Prostate gland (tissue), 2 donors: ENCODE data around the gene SPATA3. TPM values are rescaled to one million over a fixed set of nuclear protein-coding genes. Genes with fewer than 3 reads are reported as not detected.

Source experiments
- DNase-seq: peaks from one replicate; pipeline ENCODE4 v3.0.0-alpha.2; 2019; ENCODE audit warnings: low spot score
- H3K27ac ChIP-seq, 2 donors: fragments of 200-600 bp; sonication (generic); 2 replicates each; pipeline ENCODE4 v1.5.1; 2017 to 2019
- H3K27me3 ChIP-seq: fragments of 200-600 bp; sonication (generic); replicated peaks from 2 replicates; pipeline ENCODE4 v1.5.1; 2019; ENCODE audit not compliant: insufficient read depth
- H3K36me3 ChIP-seq, 2 donors: fragments of 200-600 bp; sonication (generic); 1 replicate in 1 of 2; 2 replicates in 1 of 2; pipeline versions ENCODE4 v1.5.1 to v1.8.1; 2017 to 2019
- H3K4me1 ChIP-seq: fragments of 200-600 bp; sonication (generic); replicated peaks from 2 replicates; pipeline ENCODE4 v1.5.1; 2019
- H3K4me3 ChIP-seq, 2 donors: fragments of 200-600 bp; sonication (generic); 2 replicates each; pipeline ENCODE4 v1.5.1; 2017 to 2019
- H3K9me3 ChIP-seq: fragments of 200-600 bp; sonication (generic); 2 replicates; pipeline ENCODE4 v1.5.1; 2017
- POLR2A ChIP-seq: fragments of 450-650 bp; IDR thresholded peaks from one replicate; pipeline ENCODE4 v1.6.1; 2016; ENCODE audit warnings: antibody characterized with exemption, mild to moderate bottlenecking
- POLR2AphosphoS5 ChIP-seq: sonication (generic); formaldehyde crosslinking; IDR thresholded peaks from one replicate; pipeline ENCODE4 v1.6.1; 2017; ENCODE audit warnings: antibody characterized with exemption
- WGBS: methylation state at CpG from one replicate; pipeline ENCODE4 v1.1.5; 2018; 5-methylcytosine and 5-hydroxymethylcytosine counted together
- intact Hi-C: fragments of 100-400 bp; cut with DNase I; formaldehyde crosslinking; loops from one replicate; pipeline ENCODE4 v1.14.2; 2022
- total RNA-seq, 2 donors: library from RNA; depleted of rRNA; stranded (reverse); fragments of >200 nt; gene quantifications; one replicate each; pipeline ENCODE4 v1.1.0, GENCODE V29; 2016
- TF ChIP-seq, protein P1 (sequence below), 4 experiments: fragments of 200-600 bp in 2 of 4; fragments of 450-650 bp in 2 of 4; sonication (generic) in 2 of 4; IDR thresholded peaks; 1 replicate in 3 of 4; 2 replicates in 1 of 4; pipeline ENCODE4 v1.5.1; 2016 to 2019; ENCODE audit warnings: antibody characterized with exemption in 4 of 4, mild to moderate bottlenecking in 2 of 4, moderate library complexity in 2 of 4

Gene SPATA3
- total RNA-seq, 2 donors from 2014 or later, result 1.8 TPM; not detected in 1

DNA sequence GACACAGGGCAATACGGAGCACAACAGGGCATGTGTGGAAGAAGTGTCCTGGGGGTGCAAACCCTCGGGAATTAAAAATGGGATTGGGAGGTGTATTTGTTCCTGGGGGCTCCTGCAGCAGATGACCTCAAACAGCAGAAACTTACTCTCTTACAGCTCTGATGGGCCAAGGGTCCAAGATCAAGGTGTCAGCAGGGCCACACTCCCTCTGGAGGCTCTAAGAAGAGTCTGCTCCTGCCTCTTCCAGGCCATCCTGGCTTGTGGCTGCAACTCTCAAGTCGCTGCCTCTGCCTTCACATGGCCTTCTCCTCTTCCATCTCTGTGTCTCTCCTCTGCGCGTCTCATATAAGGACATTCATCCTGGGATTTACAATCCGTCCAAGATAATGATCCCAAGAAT is 12.4 kb upstream of the SPATA3 start:
- Histone ChIP-seq H3K4me3 (no peak overlapping the region), H3K27ac (no peak overlapping the region), H3K4me1 (no peaks in the 10 kb centered on the region), H3K27me3 (no peaks in the 10 kb centered on the region), H3K9me3 (no peaks in the 10 kb centered on the region), H3K36me3 (no peaks in the 10 kb centered on the region)
- DNase-seq, result no peak
- 95% methylated on average over 6 of the region's 6 CpGs for WGBS
- intact Hi-C loops, result no loop called here
- TF ChIP-seq, protein P1, sequence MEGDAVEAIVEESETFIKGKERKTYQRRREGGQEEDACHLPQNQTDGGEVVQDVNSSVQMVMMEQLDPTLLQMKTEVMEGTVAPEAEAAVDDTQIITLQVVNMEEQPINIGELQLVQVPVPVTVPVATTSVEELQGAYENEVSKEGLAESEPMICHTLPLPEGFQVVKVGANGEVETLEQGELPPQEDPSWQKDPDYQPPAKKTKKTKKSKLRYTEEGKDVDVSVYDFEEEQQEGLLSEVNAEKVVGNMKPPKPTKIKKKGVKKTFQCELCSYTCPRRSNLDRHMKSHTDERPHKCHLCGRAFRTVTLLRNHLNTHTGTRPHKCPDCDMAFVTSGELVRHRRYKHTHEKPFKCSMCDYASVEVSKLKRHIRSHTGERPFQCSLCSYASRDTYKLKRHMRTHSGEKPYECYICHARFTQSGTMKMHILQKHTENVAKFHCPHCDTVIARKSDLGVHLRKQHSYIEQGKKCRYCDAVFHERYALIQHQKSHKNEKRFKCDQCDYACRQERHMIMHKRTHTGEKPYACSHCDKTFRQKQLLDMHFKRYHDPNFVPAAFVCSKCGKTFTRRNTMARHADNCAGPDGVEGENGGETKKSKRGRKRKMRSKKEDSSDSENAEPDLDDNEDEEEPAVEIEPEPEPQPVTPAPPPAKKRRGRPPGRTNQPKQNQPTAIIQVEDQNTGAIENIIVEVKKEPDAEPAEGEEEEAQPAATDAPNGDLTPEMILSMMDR (IDR thresholded peaks at IDR 0.05), result no peak
- TF ChIP-seq POLR2AphosphoS5 (no peak), POLR2A (no peak)

DNA sequence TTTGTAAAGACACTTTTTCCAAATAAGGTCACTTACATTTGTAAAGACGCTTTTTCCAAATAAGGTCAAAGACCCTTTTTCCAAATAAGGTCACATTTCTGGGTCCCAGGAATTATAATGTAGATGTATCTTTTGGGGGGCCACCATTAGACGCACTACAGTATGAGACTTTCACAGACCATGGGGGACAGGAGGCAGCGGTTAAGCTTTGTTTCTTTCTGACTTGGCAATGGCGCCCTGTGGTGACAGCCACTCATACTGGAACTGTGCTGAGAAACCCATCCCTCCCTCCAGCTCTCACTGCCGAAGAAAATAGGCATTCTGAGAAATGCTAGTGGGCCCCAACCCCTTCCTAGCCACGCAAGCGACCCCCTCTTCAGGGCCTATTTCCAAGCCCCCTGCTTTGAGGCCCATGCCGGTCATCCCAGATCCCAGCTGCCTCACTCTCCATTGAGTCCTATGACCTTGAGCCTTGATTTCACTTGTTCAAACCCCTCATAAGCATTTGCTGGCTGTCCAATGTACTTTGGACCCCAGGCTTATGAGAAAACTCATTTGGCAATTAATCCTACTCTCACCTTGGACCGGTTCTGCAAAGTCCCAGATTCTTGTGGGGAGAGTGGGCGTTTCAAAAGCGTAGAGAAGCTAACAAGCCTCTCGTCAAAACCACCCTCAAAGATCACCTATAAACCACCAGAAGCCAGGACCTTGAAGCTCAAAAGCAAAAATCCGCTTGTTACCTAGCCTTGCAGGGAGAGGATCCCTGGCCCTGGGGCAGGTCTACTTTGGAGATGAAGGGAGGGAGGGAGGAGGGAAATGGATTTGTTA is 11.3 kb upstream of the SPATA3 start:
- no peak for DNase-seq
- 90% methylated on average over 13 of the region's 13 CpGs for WGBS
- Histone ChIP-seq H3K4me3 (no peak overlapping the region), H3K27me3 (no peaks in the 10 kb centered on the region), H3K4me1 (no peaks in the 10 kb centered on the region), H3K36me3 (no peaks in the 10 kb centered on the region), H3K9me3 (no peaks in the 10 kb centered on the region), H3K27ac (no peak overlapping the region)
- intact Hi-C loops, result no loop called here
- TF ChIP-seq POLR2A (no peak), POLR2AphosphoS5 (no peak)
- TF ChIP-seq, protein P1 (IDR thresholded peaks at IDR 0.05), result no peak

DNA sequence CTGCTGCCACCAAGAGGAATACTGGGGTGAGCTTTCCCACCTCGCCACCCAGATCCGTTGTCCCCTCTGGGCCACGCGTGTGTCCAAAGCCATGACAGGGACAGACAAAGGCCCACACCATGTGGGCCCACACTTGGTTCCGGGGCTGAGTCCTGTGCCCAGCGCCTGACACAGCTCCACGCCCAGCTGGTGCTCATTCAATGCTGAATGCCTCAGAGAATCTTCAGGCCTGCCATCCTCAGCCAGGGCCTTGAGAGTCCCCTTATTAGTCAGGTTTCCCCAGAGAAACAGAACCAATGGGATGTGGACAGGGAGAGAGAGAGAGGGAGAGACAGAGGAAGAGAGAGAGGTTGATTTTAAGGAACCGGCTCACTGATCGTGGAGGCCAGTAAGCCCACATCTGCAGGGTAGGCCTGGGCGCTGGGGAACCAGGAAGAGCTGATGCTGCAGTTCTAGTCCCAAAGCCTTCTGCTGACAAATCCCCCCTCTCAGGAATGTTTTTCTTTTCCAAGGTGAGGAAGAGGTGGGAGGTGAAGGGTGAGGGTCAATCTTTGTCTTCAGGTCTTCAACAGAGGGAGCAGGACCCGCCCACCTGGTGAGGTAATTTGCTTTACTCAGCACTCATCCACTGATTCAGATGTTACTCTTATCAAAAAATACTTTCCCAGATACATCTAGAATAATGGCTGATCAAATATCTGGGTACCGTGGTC is 10.2 kb upstream of the SPATA3 start:
- TF ChIP-seq POLR2AphosphoS5, result no peak
- TF ChIP-seq, protein P1 (IDR thresholded peaks at IDR 0.05), result no peak
- TF ChIP-seq POLR2A, result no peak
- H3K9me3 ChIP-seq, result no peaks in the 10 kb centered on the region
- no peak overlapping the region for H3K4me3 ChIP-seq
- DNase-seq, result no peak
- no peak overlapping the region for H3K27ac ChIP-seq
- intact Hi-C loops, result loop anchor here (2.0 kb wide), 2 partner anchors 83 to 161 kb away; no protein-coding TSS in a partner anchor
- WGBS, result 90% methylated on average over 10 of the region's 12 CpGs
- peaks cover 2% of the 10 kb centered on the region for H3K27me3 ChIP-seq
- no peaks in the 10 kb centered on the region for H3K4me1 ChIP-seq
- H3K36me3 ChIP-seq, result no peaks in the 10 kb centered on the region

DNA sequence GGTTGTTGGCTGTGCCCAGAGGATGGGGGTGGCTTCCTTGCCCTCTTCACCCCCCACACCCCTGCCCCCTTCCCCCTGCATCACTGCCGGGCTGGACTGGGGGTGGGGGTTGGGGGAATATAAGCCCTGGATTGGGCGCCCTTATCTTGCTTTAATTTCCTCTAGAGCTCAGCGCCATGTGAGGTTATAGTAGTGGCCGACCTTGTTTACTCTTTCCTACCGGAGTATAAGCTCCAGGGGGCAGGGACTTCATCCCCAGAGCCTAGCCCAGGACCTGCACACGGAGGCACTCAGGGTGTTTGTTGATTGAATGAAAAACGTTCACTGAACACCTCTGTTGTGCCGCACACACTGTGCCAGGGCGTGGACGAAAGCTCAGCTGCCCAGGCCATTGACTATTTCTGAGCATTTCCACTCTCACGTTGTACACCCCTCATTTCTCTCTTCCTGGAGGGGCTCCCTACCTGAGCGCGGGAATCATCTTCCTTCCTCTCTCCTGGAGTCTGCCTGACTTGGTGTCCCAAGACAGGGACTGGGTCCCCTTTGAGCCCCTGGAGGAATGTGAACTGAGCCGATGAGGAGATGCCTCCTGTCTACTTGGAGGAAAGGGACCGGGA is 9.3 kb upstream of the SPATA3 start:
- H3K4me3 ChIP-seq, result peak overlapping the region; percentile 10 to 24
- WGBS, result 44% methylated on average over 15 of the region's 15 CpGs
- peaks cover 9% of the 10 kb centered on the region for H3K27me3 ChIP-seq
- H3K4me1 ChIP-seq, result no peaks in the 10 kb centered on the region
- no peak overlapping the region for H3K27ac ChIP-seq
- H3K36me3 ChIP-seq, result no peaks in the 10 kb centered on the region
- intact Hi-C loops, result loop anchor here (1.0 to 2.0 kb wide), 3 partner anchors 84 to 162 kb away; no protein-coding TSS in a partner anchor
- DNase-seq, result no peak
- TF ChIP-seq, protein P1 (IDR thresholded peaks at IDR 0.05), result no peak
- no peak for TF ChIP-seq POLR2A
- TF ChIP-seq POLR2AphosphoS5, result no peak
- no peaks in the 10 kb centered on the region for H3K9me3 ChIP-seq
